ENCODE data around the gene DDX17. TPM values are rescaled to one million over a fixed set of nuclear protein-coding genes. Genes with fewer than 3 reads are reported as not detected.

Gene DDX17
- total and polyA plus RNA-seq, 9 of the 15 experiments (the other 6 are each of a cell fraction or from before 2014, with no cell fraction given) = 17.6 to 421 (median 189) TPM

- TF ChIP-seq ERF (CRISPR knock-in tag; IDR thresholded peaks at IDR 0.05) = no peak
- TF ChIP-seq RFX7 (CRISPR knock-in tag; IDR thresholded peaks at IDR 0.05) = no peak
- TF ChIP-seq ZC3H4 (CRISPR knock-in tag; IDR thresholded peaks at IDR 0.05; ENCODE audit: borderline replicate concordance) = no peak
- TF ChIP-seq BRD4 (IDR thresholded peaks at IDR 0.05) = no peak; the same call in 1 of the 2 replicates
- no peak for TF ChIP-seq ZNF24 (IDR thresholded peaks at IDR 0.05)
- TF ChIP-seq KLF16 (IDR thresholded peaks at IDR 0.05) = no peak
- no peak for TF ChIP-seq PTBP1 (IDR thresholded peaks at IDR 0.05; ENCODE audit: low read depth, low read length)
- no peak for TF ChIP-seq SETDB1 (IDR thresholded peaks at IDR 0.05; ENCODE audit: low read length)
- TF ChIP-seq GTF2B (IDR thresholded peaks at IDR 0.05; ENCODE audit: extremely low read depth, insufficient read length) = no peak
- no peak for TF ChIP-seq DLX4 (CRISPR knock-in tag; IDR thresholded peaks at IDR 0.05)
- no peak for TF ChIP-seq NELFE (IDR thresholded peaks at IDR 0.05; ENCODE audit: insufficient read depth, insufficient read length)
- TF ChIP-seq CBX1 (IDR thresholded peaks at IDR 0.05; ENCODE audit: low read depth) = no peak
- TF ChIP-seq BRD9 (IDR thresholded peaks at IDR 0.05; ENCODE audit: low read depth, partially characterized antibody) = no peak
- TF ChIP-seq NR1H2 (CRISPR knock-in tag; IDR thresholded peaks at IDR 0.05) = no peak
- peak; percentile 87 for TF ChIP-seq CXXC5 (CRISPR knock-in tag; IDR thresholded peaks at IDR 0.05)
- no peak for TF ChIP-seq SIN3B (IDR thresholded peaks at IDR 0.05; ENCODE audit: low read depth)
- no peak for TF ChIP-seq DEAF1 (CRISPR knock-in tag; IDR thresholded peaks at IDR 0.05)
- TF ChIP-seq AFF4 (CRISPR knock-in tag; IDR thresholded peaks at IDR 0.05) = no peak
- TF ChIP-seq THRB (CRISPR knock-in tag; conservative IDR thresholded peaks at IDR 0.05) = no peak
- peak; percentile 74 to 94 for TF ChIP-seq E2F6 (IDR thresholded peaks at IDR 0.05; ENCODE audit: borderline replicate concordance in 1 of 2, extremely low read depth in 1 of 2, insufficient read depth in 1 of 2, insufficient read length in 1 of 2, low read depth in 1 of 2, low read length in 1 of 2, poor library complexity in 1 of 2, severe bottlenecking in 1 of 2)
These were observed 38.1 kb downstream of the DDX17 start, which contains the start of gene KDELR3 (continued) for GRCh38 chr22:38467904-38468442.
